HepG2 (cell line): ENCODE results near the gene GFY. TPM values are rescaled to one million over a fixed set of nuclear protein-coding genes. Genes with fewer than 3 reads are reported as not detected.

Source experiments
- ATAD3A ChIP-seq: sonication (generic); formaldehyde crosslinking; IDR thresholded peaks from 2 replicates; pipeline ENCODE4 v1.4.0; 2020; ENCODE audit warnings: missing genetic modification reagents
- ATF1 ChIP-seq: IDR thresholded peaks from 2 replicates; pipeline ENCODE4 v1.6.1; 2016; ENCODE audit warnings: mild to moderate bottlenecking, control low read depth
- CBX1 ChIP-seq: IDR thresholded peaks from one replicate; pipeline ENCODE4 v1.6.1; 2016; ENCODE audit warnings: antibody characterized with exemption, low read depth
- CENPBD1 ChIP-seq: sonication (generic); formaldehyde crosslinking; IDR thresholded peaks from 2 replicates; pipeline ENCODE4 v1.8.0; 2022; ENCODE audit warnings: missing genetic modification reagents, low read depth, mild to moderate bottlenecking, borderline replicate concordance
- FOXJ3 ChIP-seq: sonication (generic); formaldehyde crosslinking; IDR thresholded peaks from 2 replicates; pipeline ENCODE4 v1.4.0; 2020; ENCODE audit warnings: missing genetic modification reagents, mild to moderate bottlenecking, borderline replicate concordance
- IRF1 ChIP-seq: sonication (generic); formaldehyde crosslinking; IDR thresholded peaks from 2 replicates; pipeline ENCODE4 v1.4.0; 2020; ENCODE audit warnings: low read depth, mild to moderate bottlenecking, missing genetic modification reagents
- JDP2 ChIP-seq: sonication (generic); formaldehyde crosslinking; IDR thresholded peaks from 2 replicates; pipeline ENCODE4 v1.8.1; 2022; ENCODE audit warnings: missing genetic modification reagents, borderline replicate concordance
- KAT8 ChIP-seq: IDR thresholded peaks from 2 replicates; pipeline ENCODE4 v1.6.1; 2016; ENCODE audit warnings: missing genetic modification reagents, missing compliant biosample characterization
- KDM6A ChIP-seq: IDR thresholded peaks from 2 replicates; pipeline ENCODE4 v1.6.1; 2016; ENCODE audit warnings: low read depth
- KLF11 ChIP-seq: IDR thresholded peaks from 2 replicates; pipeline ENCODE4 v1.6.1; 2016; ENCODE audit warnings: missing compliant biosample characterization
- MBD4 ChIP-seq: IDR thresholded peaks from 2 replicates; pipeline ENCODE4 v1.6.1; 2012; ENCODE audit warnings: low read length, inconsistent platforms, borderline replicate concordance
- NCOA5 ChIP-seq: sonication (generic); formaldehyde crosslinking; IDR thresholded peaks from 2 replicates; pipeline ENCODE4 v1.4.0; 2020; ENCODE audit warnings: missing genetic modification reagents
- NCOR1 ChIP-seq: fragments of 200-600 bp; sonication (generic); IDR thresholded peaks from 2 replicates; pipeline ENCODE4 v1.7.0; 2017; ENCODE audit warnings: antibody characterized with exemption, low read length, borderline replicate concordance
- NFRKB ChIP-seq: fragments of 450-650 bp; IDR thresholded peaks from 2 replicates; pipeline ENCODE4 v1.6.1; 2017
- PRMT3 ChIP-seq: sonication (generic); formaldehyde crosslinking; IDR thresholded peaks from 2 replicates; pipeline ENCODE4 v1.8.1; 2022; ENCODE audit warnings: low read depth, mild to moderate bottlenecking, moderate library complexity, missing genetic modification reagents, borderline replicate concordance
- RBFOX2 ChIP-seq: fragments of 200-400 bp; formaldehyde crosslinking; IDR thresholded peaks from 2 replicates; pipeline ENCODE4 v1.6.1; 2017; ENCODE audit warnings: low read depth, mild to moderate bottlenecking, low read length
- REL ChIP-seq: sonication (generic); formaldehyde crosslinking; conservative IDR thresholded peaks from 2 replicates; pipeline ENCODE4 v1.8.0; 2022; ENCODE audit warnings: mild to moderate bottlenecking, missing genetic modification reagents, moderate library complexity
- TSC22D2 ChIP-seq: sonication (generic); formaldehyde crosslinking; IDR thresholded peaks from 2 replicates; pipeline ENCODE4 v1.5.1; 2020; ENCODE audit warnings: missing genetic modification reagents, mild to moderate bottlenecking, borderline replicate concordance
- ZNF276 ChIP-seq: sonication (generic); formaldehyde crosslinking; IDR thresholded peaks from 2 replicates; pipeline ENCODE4 v1.4.0; 2020; ENCODE audit warnings: mild to moderate bottlenecking, low read depth, missing genetic modification reagents
- ZNF296 ChIP-seq: sonication (generic); formaldehyde crosslinking; conservative IDR thresholded peaks from 2 replicates; pipeline ENCODE4 v1.5.0; 2020; ENCODE audit warnings: mild to moderate bottlenecking, missing genetic modification reagents
- ZNF333 ChIP-seq: sonication (generic); formaldehyde crosslinking; IDR thresholded peaks from 2 replicates; pipeline ENCODE4 v1.4.0; 2020; ENCODE audit warnings: mild to moderate bottlenecking, missing genetic modification reagents, borderline replicate concordance
- ZNF354B ChIP-seq: sonication (generic); formaldehyde crosslinking; IDR thresholded peaks from 2 replicates; pipeline ENCODE4 v1.8.0; 2022; ENCODE audit warnings: mild to moderate bottlenecking, missing genetic modification reagents
- ZNF576 ChIP-seq: sonication (generic); formaldehyde crosslinking; IDR thresholded peaks from 2 replicates; pipeline ENCODE4 v1.4.0; 2020; ENCODE audit warnings: mild to moderate bottlenecking, missing genetic modification reagents
- ZNF777 ChIP-seq: sonication (generic); formaldehyde crosslinking; IDR thresholded peaks from 2 replicates; pipeline ENCODE4 v1.4.0; 2020; ENCODE audit warnings: missing genetic modification reagents
- ZNF792 ChIP-seq: IDR thresholded peaks from 2 replicates; pipeline ENCODE4 v1.6.1; 2016
- ZNF816 ChIP-seq: sonication (generic); formaldehyde crosslinking; IDR thresholded peaks from 2 replicates; pipeline ENCODE4 v1.8.0; 2022; ENCODE audit warnings: missing genetic modification reagents, mild to moderate bottlenecking, borderline replicate concordance
- ZSCAN12 ChIP-seq: sonication (generic); formaldehyde crosslinking; IDR thresholded peaks from 2 replicates; pipeline ENCODE4 v1.9.0; 2021; ENCODE audit warnings: mild to moderate bottlenecking, missing genetic modification reagents
- polyA plus RNA-seq, 8 experiments: library from polyadenylated mRNA; depleted of rRNA in 3 of 8; stranded (reverse) in 7 of 8; unstranded in 1 of 8; fragments of >200 nt; fragmentation: Illumina TruSeq in 4 of 8; extraction: Trizol in 4 of 8; gene quantifications; 2 replicates each; pipeline versions ENCODE4 v1.2.1 to v1.2.3, GENCODE V29; 2011 to 2016; ENCODE audit warnings: low read depth in 4 of 8, missing spikeins in 1 of 8, mixed read lengths in 1 of 8; ENCODE audit not compliant: insufficient read depth in 1 of 8
- total RNA-seq, 5 experiments: library from RNA; depleted of rRNA; stranded (reverse); fragments of >200 nt; fragmentation: Illumina TruSeq; extraction: Trizol; gene quantifications; 2 replicates each; pipeline ENCODE4 v1.2.3, GENCODE V29; 2016; ENCODE audit warnings: low read depth in 1 of 5

GFY gene
- total and polyA plus RNA-seq, 2 of the 13 experiments (the other 11 are each of a cell fraction or from before 2014, with no cell fraction given), result not detected

- TF ChIP-seq JDP2 (no peak), ZNF816 (CRISPR knock-in tag) (peak; percentile 60; the same call in 1 of the 2 replicates), PRMT3 (CRISPR knock-in tag) (no peak), KAT8 (CRISPR knock-in tag) (peak; percentile 48; the same call in 1 of the 2 replicates), CBX1 (peak; percentile 17), ATF1 (CRISPR knock-in tag) (no peak), KDM6A (CRISPR knock-in tag) (no peak), ZNF296 (CRISPR knock-in tag) (no peak), IRF1 (CRISPR knock-in tag) (peak; percentile 26; the same call in 1 of the 2 replicates), NCOA5 (CRISPR knock-in tag) (no peak), FOXJ3 (CRISPR knock-in tag) (no peak), NCOR1 (no peak), NFRKB (no peak), TSC22D2 (CRISPR knock-in tag) (no peak; the same call in 1 of the 2 replicates), ZNF777 (CRISPR knock-in tag) (peak; percentile 71), MBD4 (no peak), CENPBD1 (CRISPR knock-in tag) (no peak), KLF11 (CRISPR knock-in tag) (no peak), ZNF276 (peak; percentile 66; the same call in 1 of the 2 replicates), ZNF354B (no peak), ZSCAN12 (CRISPR knock-in tag) (no peak), ZNF792 (CRISPR knock-in tag) (peak; percentile 56; the same call in 1 of the 2 replicates), ZNF333 (CRISPR knock-in tag) (peak; percentile 53; the same call in 1 of the 2 replicates), REL (no peak), ATAD3A (CRISPR knock-in tag) (no peak), ZNF576 (CRISPR knock-in tag) (peak; percentile 93), RBFOX2 (peak; percentile 69)
Observed at GRCh38 chr19:49443366-49444099, 18.3 kb downstream of the GFY start (continued).
